ENCODE data around the gene SHH. TPM values are rescaled to one million over a fixed set of nuclear protein-coding genes. Genes with fewer than 3 reads are reported as not detected.

Gene SHH
- total RNA-seq, 1 experiment from 2014 or later = 7.9 TPM

- no peak for DNase-seq (ENCODE audit: extremely low read depth, low read depth)
These were observed 42.6 kb downstream of the SHH start for GRCh38 chr7:155769701-155770100.

DNA sequence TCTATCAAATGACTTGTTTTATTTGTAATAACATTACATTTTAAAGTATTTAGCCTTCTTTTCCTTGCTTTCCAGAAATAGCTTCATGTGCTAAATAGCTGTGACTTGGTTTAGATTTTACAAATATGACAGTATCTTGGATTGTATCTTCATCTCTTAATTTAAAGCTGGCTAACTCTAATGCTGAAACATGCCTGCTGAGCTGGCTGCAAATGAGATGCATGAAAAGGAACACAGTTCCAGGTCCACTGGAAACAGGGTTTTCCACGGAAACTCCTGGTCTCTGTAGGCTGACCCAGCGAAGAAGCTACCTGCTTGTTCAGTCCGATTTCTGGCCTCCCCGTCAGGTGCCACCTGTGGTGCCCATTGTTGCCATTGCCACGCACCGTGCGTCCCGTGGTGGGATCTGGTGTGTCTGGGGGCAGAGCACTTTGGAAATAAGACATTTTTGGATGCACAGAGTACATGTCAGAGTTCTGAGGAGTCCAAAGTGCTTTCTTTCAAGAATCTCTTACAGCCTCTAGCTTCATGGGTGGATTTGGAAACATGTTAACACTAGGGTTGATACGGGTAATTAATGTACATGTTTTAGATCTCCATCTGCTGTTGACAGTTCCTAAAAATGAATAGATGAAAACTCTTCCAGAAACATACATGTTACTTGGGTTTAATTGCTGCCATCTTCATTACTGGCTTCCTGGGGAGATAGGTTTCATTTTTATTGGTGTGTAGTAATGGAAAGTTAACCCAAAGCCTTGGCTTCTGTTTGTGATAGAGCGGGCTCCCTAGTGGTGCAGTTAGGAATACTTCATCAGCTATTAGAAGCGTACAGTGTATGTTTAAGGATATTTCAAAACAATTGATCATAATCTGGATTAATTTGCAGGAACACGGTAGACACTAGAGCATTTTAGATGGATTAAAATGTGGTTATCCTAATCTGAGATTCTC, 45.0 kb downstream of the SHH start:
- no peak for DNase-seq (ENCODE audit: extremely low read depth, low read depth)

DNA sequence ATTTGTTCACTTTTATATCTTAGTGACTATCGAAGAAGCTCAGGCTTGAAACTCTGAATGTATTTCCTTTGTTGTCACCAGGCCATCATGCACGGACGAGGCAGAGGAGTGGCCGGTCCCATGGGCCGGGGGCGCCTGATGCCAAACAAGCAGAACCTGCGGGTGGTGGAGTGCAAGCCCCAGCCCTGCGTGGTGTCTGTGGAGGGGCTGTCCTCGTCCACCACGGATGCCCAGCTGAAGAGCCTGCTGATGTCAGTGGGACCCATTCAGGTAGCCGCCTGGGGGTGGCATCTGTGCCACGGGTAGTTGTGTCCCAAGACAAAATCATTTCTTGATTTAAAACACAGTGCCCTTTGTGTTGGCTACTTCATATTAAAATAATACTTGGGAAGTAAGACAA, 45.9 kb downstream of the SHH start:
- DNase-seq (ENCODE audit: extremely low read depth, low read depth) = no peak

DNA sequence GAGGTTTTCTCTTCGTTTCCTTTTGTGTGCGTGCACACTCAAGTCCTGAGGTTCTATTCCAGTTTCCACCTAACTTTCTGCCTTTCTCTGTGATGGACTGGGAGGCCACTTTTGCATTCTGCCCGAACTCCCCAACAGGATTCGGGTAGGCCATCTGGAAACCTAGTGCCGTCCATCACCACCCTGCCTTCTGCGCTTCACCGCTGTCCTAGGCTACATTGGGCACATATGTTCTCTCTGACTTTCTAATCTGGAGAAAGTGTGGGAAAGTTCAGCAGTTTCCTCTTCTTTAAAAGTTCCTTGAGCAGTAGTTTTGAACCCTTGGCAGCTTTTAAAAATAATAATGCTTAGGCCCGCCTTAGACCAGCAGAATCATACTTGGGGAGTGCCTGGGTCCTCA, 46.8 kb downstream of the SHH start:
- no peak for DNase-seq (ENCODE audit: extremely low read depth, low read depth)

DNA sequence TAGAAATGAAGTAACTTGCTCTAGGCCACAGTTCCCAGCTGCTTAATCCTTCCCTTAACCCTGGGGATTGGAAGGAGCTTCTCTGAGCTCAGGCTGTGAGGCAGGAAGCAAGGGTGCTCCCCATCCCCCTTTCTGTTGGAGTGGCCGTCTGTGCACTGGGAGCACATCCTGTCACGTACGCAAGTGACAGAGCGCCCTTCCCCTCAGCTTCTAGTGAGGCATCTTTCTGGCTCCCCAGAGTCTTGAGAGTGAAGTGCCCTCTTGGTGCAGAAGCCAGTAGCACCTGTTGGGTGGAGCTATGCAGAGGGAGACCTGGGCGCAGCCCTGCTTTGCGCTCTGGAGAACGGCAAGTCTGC, 47.8 kb downstream of the SHH start:
- no peak for DNase-seq (ENCODE audit: extremely low read depth, low read depth)

- DNase-seq (ENCODE audit: extremely low read depth, low read depth) = no peak
These were observed 48.4 kb downstream of the SHH start for GRCh38 chr7:155763691-155764437.

- no peak for DNase-seq (ENCODE audit: extremely low read depth, low read depth)
These were observed 49.1 kb downstream of the SHH start for GRCh38 chr7:155763122-155763521.

- no peak for DNase-seq (ENCODE audit: extremely low read depth, low read depth)
These were observed 49.6 kb downstream of the SHH start for GRCh38 chr7:155762655-155763054.

DNA sequence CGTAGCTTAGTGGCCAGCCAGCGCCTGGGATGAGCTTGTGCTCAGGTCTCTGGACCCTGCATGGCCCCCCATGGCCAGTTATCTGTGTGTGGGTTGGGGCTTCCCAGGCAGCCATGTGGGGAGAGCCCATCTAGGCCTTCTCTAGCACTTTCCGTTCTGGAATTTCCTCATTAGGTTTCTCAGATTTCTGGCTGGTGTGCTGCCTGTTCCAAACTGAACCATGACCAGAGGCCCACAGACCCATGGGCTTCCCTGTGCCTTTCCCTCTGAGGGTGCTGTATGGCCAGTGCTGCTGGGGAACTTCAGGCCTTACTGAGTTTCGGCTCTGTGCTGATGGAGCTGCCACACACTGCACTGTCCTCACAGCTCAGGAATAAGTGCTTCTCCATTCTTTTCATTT, 50.2 kb downstream of the SHH start:
- DNase-seq (ENCODE audit: extremely low read depth, low read depth) = no peak

DNA sequence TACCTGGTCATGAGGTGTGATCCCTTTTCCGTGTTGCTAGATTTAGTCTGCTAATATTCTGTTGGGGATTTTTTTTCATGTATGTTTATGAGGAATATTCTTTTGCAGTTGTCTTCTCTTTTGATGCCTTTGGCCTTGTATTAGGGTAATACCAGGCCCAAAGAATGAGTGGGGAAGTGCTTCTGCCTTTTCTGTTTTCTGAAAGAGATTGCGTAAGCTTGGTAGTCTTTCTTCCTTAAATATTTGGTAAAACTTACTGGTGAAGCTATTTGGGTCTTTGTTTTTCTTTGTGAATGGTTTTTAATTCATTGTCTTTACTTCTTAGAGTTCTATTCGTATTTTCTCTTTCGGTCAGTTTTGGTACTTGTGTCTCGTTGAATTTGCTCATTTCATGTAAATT, 51.1 kb downstream of the SHH start:
- DNase-seq (ENCODE audit: extremely low read depth, low read depth) = no peak

DNA sequence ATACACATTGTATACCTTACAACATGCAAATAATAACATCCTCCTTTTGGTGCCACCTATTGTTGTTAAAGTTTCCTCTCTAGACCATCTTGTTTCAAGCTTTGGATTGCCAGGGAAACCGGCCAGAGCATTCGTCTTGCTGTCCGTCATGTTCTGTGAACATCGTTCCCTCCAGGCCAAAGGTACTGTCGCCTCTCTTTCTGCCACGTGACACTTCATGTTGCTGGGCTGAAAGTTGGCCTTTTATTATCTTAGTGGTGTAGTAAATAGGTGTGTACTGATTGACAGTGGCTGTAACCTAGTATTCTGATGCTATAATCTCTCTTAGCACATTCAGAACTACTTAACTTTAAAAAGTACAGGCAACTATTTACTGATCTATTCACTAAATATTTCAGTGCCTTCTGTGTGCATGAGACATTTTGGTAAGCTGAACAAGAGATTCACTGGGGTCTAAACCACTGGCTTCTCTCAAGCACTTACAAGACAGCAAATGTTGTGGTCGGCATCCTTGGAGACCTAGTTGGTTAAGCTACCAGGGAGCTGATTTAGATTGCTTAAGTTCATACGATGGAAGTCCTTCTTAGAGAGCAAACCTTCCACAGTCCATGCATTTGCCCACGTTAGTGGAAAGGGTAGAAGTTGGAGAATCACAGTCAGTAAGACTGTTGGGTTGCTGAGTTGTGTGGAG, 52.4 kb downstream of the SHH start:
- no peak for DNase-seq (ENCODE audit: extremely low read depth, low read depth)

GRCh38 chr7:155758348-155758747, 53.9 kb downstream of the SHH start:
- DNase-seq (ENCODE audit: extremely low read depth, low read depth) = no peak

GRCh38 chr7:155756322-155756721, 55.9 kb downstream of the SHH start:
- DNase-seq (ENCODE audit: extremely low read depth, low read depth) = no peak

DNA sequence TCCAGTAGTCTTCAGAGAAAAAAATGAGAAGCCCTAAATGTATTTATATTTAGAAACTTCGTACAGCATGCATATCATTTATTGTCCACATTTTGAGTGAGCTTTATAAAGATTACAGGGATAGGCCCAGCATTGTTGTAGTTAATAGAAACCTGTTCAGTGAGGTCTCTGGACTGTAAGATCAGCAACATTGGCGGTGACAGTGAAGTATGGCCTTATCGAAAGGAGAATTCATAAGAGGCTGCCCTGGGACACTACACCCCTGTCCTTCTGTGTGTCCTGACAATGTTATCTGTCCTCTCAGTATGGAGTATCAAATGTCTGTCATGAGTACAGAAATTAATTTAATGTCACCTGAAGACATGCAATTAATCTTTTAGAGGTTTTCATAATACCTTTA, 57.2 kb downstream of the SHH start:
- DNase-seq (ENCODE audit: extremely low read depth, low read depth) = no peak

GRCh38 chr7:155754165-155754564, 58.1 kb downstream of the SHH start:
- DNase-seq (ENCODE audit: extremely low read depth, low read depth) = no peak

DNA sequence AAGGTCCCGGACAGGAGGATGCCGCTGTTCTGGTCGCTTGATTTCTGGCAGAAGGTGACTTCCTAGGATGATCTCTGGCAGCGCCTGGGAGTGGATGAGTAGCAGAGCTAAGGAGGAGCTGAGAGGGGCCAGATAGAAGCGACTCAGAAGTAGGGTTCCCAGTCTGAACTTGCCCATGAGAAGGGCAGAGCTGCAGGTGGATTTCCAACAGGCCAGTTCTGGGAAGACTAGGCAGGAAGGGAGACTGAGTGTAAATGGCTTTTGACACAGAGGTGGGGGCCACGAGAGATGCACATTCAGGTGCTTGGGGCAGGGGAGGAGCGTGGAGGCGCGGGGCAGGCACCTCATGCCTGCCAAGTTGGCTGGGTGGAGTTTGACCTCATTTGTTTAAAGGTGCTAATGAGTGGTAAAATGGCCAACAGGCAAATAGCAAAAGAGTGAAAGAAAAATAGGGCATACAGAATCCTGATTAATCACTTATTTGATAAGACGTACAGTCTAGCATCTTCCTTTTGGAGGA, 58.8 kb downstream of the SHH start:
- DNase-seq (ENCODE audit: extremely low read depth, low read depth) = no peak

DNA sequence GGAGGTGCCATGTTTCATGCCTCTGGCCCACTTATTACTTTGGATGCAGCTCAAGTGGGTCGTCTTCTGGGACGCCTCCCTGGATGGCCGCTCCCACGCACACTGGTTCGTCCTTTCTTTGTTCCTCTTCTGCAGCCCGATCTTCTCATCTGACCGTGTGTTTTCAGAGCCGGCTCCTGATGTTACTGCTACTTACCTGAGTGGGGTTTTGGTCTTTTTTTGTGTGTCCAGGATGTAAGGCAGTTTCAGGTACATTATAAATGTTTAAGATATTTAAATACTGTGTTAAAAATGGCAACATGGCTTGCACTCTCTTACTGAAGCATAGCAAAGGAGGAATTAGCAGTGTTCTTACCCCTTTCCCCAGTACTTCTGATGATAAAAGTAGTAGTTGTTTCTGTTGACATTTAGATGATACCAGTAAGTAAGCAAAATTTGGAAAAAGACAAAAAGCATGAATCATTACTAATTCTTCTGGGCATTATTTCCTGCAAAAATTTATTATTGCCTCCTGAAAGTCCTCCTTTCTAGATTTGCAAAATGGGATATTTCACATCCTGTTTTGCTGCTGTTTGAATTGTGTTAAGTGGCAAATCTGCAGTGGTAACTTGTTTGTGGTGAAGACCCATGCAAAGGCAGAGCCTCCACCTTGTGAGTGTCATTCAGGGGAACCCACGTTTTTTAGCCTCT, 59.4 kb downstream of the SHH start:
- no peak for DNase-seq (ENCODE audit: extremely low read depth, low read depth)

- no peak for DNase-seq (ENCODE audit: extremely low read depth, low read depth)
These were observed 60.9 kb downstream of the SHH start for GRCh38 chr7:155751409-155751808.

GRCh38 chr7:155750255-155751125, 61.8 kb downstream of the SHH start:
- no peak for DNase-seq (ENCODE audit: extremely low read depth, low read depth)

Data from NCI-H460 (cell line).